ENCODE data around the gene NAT9. TPM values are rescaled to one million over a fixed set of nuclear protein-coding genes. Genes with fewer than 3 reads are reported as not detected.

Gene NAT9
- total and polyA plus RNA-seq, 11 donors, result 7.9 to 36.6 (median 18.2) TPM

GRCh38 chr17:74810699-74811485 is 34.7 kb upstream of the NAT9 start:
- Histone ChIP-seq H3K9me3 (no peaks in the 10 kb centered on the region), H3K4me3 (no peak overlapping the region), H3K4me1 (peaks cover 0 to 49% (median 14%) of the 10 kb centered on the region in 12 donors), H3K27ac (no peak overlapping the region), H3K36me3 (peaks cover 0 to 15% (median 0%) of the 10 kb centered on the region in 9 donors), H3K27me3 (no peaks in the 10 kb centered on the region)
- WGBS, 4 donors, result 76 to 82% (median 79%) methylated on average over 15 of the region's 15 CpGs
- no peak for ATAC-seq
- TF ChIP-seq CTCF (IDR thresholded peaks at IDR 0.05) (no peak), POLR2A (IDR thresholded peaks at IDR 0.05) (no peak)
- intact Hi-C loops (cut with DNase I), result loop anchor here in 1 of 10 donors (10.0 kb wide), 1 partner anchor 224 kb away; no protein-coding TSS in a partner anchor
- DNase-seq, result no peak

- H3K36me3 ChIP-seq, result peaks cover 0 to 14% (median 0%) of the 10 kb centered on the region in 9 donors
- DNase-seq (no peak), ATAC-seq (no peak)
- no peak for TF ChIP-seq CTCF (IDR thresholded peaks at IDR 0.05)
- no peak for TF ChIP-seq POLR2A (IDR thresholded peaks at IDR 0.05)
- H3K27me3 ChIP-seq, result no peaks in the 10 kb centered on the region
- H3K4me3 ChIP-seq, result no peak overlapping the region
- intact Hi-C loops (cut with DNase I), result no loop called here
- H3K9me3 ChIP-seq, result no peaks in the 10 kb centered on the region
- WGBS, 4 donors, result 84 to 92% (median 88%) methylated on average over 15 to 17 of the region's 17 CpGs
- H3K4me1 ChIP-seq, result peaks cover 0 to 45% (median 12%) of the 10 kb centered on the region in 12 donors
- H3K27ac ChIP-seq, result no peak overlapping the region
These were observed 32.7 kb upstream of the NAT9 start for GRCh38 chr17:74808714-74809430.

GRCh38 chr17:74807925-74808324 is 31.8 kb upstream of the NAT9 start:
- intact Hi-C loops (cut with DNase I), result no loop called here
- no peak for TF ChIP-seq CTCF (IDR thresholded peaks at IDR 0.05)
- no peak for TF ChIP-seq POLR2A (IDR thresholded peaks at IDR 0.05)
- 71 to 95% (median 80%) methylated on average over 5 to 6 of the region's 6 CpGs for WGBS, 4 donors
- ATAC-seq, result no peak
- peaks cover 0 to 20% (median 0%) of the 10 kb centered on the region in 9 donors for H3K36me3 ChIP-seq
- H3K4me1 ChIP-seq, result peaks cover 0 to 36% (median 10%) of the 10 kb centered on the region in 12 donors
- no peak for DNase-seq
- no peaks in the 10 kb centered on the region for H3K9me3 ChIP-seq
- no peaks in the 10 kb centered on the region for H3K27me3 ChIP-seq
- H3K27ac ChIP-seq, result no peak overlapping the region
- H3K4me3 ChIP-seq, result no peak overlapping the region

- Histone ChIP-seq H3K4me3 (no peak overlapping the region), H3K4me1 (peaks cover 0 to 32% (median 6%) of the 10 kb centered on the region in 12 donors), H3K9me3 (no peaks in the 10 kb centered on the region), H3K27ac (no peak overlapping the region), H3K27me3 (no peaks in the 10 kb centered on the region), H3K36me3 (peaks cover 0 to 22% (median 0%) of the 10 kb centered on the region in 9 donors)
- DNase-seq, result no peak
- ATAC-seq, result no peak
- intact Hi-C loops (cut with DNase I), result no loop called here
- 90 to 96% (median 91%) methylated on average over 13 of the region's 13 CpGs for WGBS, 4 donors
- TF ChIP-seq CTCF (IDR thresholded peaks at IDR 0.05), result no peak
- no peak for TF ChIP-seq POLR2A (IDR thresholded peaks at IDR 0.05)
These were observed 31.3 kb upstream of the NAT9 start for GRCh38 chr17:74807441-74807840.
